GM18502 (cell line): Measurements from ENCODE around the gene PCBP3.
"Not testable (repeated sequence)": the region's sequence is repeated elsewhere in the genome, so short reads cannot be mapped to it uniquely, and the experiment has no call there.

Experiments
- ATAC-seq: cut with Tn5 transposase; IDR thresholded peaks from one replicate; pipeline ENCODE4 v1.9.1; 2021; ENCODE audit warnings: mild to moderate bottlenecking; ENCODE audit not compliant: unreplicated experiment, poor library complexity

The PCBP3 gene

DNA sequence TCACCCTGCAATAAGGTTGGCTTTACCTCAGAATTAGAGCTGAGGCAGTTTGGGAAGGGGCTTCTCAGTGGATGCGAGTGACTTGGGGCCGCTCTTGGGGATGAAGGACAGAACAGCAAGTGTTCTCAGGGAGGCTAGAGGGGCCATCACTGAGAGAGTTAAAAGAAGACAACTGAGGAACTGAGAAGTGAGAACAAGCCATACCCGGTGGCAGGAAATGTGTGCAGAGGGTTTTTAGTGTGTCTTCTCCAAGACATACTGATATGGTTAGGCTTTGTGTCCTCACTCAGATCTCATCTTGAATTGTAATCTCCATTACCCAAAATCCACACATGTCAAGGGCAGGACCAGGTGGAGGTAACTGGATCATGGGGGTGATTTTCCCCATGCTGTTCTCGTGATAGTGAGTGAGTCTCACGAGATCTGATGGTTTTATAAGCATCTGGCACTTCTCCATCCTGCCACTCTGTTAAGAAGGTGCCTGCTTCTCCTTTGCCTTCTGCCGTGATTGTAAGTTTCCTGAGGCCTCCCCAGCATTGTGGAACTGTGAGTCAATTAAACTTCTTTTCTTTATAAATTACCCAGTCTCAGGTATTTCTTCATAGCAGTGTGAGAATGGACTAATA lies 75.8 kb downstream of the PCBP3 start:
- ATAC-seq = no peak

DNA sequence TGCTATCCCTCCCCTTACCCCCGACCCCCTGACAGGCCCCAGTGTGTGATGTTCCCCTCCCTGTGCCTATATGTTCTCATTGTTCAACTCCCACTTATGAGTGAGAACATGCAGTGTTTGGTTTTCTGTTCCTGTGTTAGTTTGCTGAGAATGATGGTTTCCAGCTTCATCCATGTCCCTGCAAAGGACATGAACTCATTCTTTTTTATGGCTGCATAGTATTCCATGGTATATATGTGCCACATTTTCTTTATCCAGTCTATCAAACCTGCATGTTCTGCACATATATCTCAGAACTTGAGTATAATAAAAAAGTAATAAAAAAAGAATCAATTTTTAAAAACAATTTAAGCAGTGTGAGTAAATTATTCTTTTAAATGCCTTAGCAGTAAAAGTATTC lies 76.7 kb downstream of the PCBP3 start:
- not testable (repeated sequence) for ATAC-seq

DNA sequence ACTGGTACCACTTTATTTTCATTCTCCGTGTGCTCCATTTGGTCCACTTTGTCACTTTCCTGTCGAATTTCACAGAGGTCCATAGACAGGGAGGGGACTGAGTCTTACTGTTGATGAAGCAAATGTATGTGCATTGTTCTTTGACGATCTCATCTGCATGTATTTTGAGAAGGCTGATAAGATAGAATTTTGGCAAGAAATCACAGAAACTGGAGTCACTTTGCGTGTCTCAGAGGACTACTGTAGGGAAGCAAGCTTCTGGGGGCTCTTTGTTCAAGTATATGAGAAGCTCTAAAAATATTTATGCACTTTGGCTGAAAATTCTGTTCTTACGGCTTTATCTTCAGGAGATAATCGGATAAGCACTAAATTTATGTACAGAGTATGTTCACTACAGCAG lies 78.1 kb downstream of the PCBP3 start:
- no peak for ATAC-seq

DNA sequence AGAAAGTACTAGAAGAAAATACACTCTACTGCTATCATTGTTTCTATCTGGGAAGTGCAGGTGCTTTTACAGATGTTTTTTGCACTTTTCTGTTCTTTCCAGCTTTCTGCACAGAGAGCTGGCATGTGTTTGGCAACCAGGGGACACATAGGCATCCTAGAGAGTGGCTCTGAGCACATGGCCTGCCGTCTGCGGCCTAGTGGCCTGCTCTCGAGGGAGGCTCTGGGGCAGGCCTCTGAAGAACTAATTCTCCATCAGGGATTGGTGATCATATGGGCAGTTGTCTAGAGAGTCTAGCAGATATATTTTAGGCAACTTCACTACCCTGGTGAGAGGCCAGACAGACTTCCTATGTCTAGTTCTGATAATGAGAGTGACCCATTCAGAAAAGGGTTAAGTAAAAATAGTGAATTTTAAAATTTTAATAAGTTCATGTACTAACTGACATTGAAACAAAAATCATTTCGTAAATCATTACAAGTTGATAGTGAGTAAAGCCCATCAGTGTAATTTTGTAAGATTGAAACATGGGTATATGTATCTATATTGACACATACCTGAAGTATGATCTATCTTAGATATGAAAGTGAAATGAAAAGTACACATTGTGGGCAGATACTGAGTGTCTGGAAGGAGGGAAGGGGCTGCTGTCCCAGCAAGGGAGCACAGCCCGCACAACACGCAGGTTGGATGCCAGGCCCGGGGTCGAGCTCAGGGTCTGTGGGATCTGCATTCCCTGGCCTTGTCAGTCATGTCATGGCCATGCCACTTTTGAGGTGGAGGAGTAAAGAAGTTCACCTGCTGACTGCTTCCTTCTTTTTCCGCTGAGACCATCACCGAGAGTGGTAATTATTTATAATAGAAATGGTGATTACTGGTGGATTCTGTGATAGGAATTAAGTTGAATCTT lies 79.8 kb downstream of the PCBP3 start:
- ATAC-seq = no peak

- ATAC-seq = no peak
Measured at GRCh38 chr21:45724345-45724961, 80.9 kb downstream of the PCBP3 start.

- no peak for ATAC-seq
Measured at GRCh38 chr21:45724994-45725843, 81.7 kb downstream of the PCBP3 start.

DNA sequence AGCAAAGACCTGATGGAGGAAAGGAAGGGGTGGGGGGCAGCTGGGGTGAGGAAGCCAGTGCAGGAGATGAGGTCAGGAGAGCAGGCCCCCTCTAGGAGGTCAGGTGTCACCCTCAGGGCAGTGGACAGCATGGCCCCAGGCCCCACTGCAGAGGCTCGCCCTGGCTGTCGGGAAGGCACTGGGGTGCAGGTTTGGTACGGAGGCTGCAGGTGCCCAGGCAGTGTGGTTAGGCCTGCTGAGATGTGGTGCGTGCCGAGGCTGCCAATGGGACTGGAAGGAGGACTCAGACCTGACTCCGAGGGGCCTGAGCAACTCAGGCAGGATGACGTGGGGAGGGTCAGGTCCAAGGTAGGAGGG lies 82.3 kb downstream of the PCBP3 start:
- ATAC-seq = no peak

- ATAC-seq = no peak
Measured at GRCh38 chr21:45726438-45726837, 82.9 kb downstream of the PCBP3 start.

DNA sequence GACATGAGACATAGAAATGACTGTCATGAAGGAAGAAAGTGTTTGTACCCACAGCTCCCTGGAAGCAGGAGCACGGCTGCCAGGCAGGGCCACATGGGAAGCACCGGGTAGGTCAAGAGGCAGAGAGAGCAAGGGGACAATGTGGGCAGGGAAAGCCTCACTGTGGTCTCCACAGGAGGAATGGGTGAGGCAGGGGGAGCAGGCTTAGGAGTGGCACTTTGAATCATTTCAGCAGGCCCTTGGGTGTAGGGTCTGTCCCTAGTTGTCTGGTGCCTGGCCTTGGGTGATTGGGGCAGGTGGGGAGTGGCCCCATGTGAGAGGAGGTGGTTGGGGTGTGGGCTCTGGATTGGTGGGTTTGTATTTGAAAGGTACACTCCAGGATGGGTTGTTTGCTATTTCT lies 83.9 kb downstream of the PCBP3 start:
- ATAC-seq = no peak

DNA sequence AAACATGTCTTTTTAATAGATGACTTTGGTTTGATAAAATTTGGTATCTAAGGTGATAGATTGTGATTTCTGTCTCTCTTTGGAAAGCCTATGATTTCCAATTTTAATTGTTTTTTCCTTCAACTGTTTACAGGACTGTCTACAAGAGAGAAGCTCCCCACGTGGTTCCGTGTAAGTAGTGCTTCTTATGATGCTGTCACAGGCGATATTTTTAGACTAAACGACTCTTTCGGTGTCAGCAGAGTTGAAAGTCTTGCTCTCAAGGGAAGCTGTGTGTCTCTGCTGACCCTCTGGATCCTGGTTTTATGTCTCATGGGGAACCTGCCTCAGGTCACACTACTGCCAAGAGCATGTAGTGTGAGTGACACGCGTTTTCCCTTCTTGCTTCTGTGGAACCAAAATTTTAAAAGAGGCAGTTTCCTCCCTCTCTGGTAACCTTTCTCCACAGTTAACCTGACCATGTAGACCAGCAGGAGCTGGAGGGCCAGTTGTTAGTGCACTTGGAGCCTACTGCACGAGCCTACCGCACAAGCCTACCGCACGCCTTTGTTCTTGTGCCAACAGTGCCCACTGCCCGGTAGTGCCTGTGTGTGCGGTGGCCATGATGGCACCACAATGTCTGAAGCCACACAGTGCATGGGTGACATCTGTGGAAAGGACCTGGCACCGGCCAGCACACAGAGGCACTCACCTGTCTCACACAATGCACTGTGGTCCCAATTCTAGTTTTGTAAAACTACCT lies 91.9 kb downstream of the PCBP3 start:
- no peak for ATAC-seq

GRCh38 chr21:45736042-45736689 lies 92.6 kb downstream of the PCBP3 start:
- ATAC-seq = no peak

DNA sequence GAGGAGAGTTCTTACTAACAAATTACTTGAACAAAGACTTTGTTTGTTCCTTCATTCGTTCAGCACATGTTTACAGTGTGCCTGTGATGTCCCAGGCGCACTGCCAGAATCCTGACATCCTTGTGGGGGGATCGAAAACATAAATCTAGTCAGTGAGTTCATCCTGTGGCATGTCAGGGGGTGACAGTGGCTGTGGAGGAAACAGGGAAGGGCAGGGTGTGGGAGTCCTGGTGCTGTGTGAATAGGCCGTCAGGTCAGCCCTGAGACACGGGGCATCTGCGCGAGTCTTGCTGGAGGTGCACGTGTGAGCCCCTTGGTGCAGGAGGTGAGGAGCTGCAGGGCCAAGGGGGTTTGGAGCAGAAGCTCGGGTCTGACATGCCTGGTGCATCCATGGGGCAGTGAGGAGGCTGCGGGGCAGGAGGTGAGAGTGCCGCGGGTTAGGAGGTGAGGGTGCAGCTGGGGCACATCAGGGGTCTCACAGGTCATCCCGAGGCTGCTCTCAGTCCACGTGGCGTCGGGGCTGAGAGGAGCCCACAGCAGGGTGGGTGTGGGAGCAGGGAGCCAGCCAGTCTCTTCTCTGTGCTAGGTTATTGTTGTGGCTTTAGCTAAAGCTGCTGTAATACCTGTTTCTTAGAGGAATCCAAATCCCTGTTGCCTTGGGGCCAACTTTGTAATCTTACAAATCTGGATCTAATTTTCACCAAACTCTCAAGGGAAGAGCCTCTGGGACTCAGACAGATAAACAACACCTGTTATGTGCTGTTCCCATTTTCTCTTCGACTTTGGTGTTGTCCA lies 93.4 kb downstream of the PCBP3 start:
- no peak for ATAC-seq

DNA sequence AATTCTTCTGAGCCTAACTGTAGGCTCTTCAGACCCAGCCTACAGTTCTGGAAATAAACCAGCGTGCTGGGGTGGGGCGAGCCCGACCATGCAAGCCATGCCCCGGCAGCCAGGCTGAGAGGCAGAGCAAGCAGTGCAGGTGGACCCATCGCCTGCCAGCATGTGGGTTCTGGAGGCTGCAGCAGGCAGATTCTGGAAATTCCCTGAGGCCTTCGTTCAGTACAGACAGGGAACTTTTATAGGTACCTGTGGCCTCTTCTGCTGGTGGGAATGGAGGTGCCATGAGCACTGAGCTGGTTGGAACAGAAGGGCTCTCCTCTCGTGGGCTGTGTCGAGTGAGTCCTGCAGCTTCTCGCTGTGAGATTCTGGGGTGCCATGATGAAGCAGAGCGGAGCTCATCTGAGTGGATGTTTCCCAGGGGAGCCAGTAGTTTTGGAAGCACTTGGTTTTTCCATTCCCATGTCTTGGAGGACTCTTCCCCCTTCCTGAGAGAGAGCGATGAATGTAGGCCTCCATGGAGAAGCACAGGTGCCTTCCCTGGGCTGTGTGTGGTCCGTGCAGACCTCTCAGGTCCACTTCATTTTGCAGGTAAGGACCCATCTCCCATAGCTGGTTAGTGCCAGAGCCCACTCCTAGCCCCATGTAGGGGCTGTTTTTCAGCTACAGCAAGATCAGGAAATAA lies 94.1 kb downstream of the PCBP3 start:
- no peak for ATAC-seq

- no peak for ATAC-seq
Measured at GRCh38 chr21:45739218-45740087, 95.9 kb downstream of the PCBP3 start.

DNA sequence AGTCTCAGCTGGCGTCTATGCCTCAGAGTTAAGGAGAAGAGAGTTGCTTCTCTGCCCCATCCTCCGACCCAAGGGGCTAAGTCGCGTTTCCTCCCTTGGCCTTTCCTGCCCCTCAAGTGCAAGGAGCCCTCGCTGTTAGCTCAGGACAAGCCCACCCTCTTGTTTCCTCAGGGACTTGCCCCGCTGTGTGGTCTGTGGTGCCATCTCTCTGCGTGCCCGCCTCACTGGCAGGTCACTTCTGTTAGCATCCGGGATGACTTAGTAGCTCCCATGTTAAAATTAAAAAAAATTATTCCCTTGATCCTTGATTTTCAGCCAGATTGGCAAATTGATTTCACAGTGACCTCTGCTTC lies 96.5 kb downstream of the PCBP3 start:
- no peak for ATAC-seq

- no peak for ATAC-seq
Measured at GRCh38 chr21:45740491-45741357, 97.2 kb downstream of the PCBP3 start.
